Urinary bladder (tissue), 4 donors: Measurements from ENCODE around the gene ZNF692. TPM values are rescaled to one million over a fixed set of nuclear protein-coding genes. Genes with fewer than 3 reads are reported as not detected.

Experiments
- DNase-seq: peaks from one replicate; pipeline ENCODE4 v3.0.0-alpha.2; 2015; ENCODE audit errors: extremely low spot score
- H3K27ac ChIP-seq: one replicate; pipeline ENCODE4 v1.5.1; 2013; ENCODE audit warnings: low read depth, mild to moderate bottlenecking, moderate library complexity
- H3K36me3 ChIP-seq: one replicate; pipeline ENCODE4 v1.6.1; 2013; ENCODE audit warnings: mild to moderate bottlenecking, moderate library complexity; ENCODE audit not compliant: insufficient read depth
- H3K4me1 ChIP-seq: one replicate; pipeline ENCODE4 v1.6.1; 2013; ENCODE audit warnings: mild to moderate bottlenecking, moderate library complexity; ENCODE audit not compliant: insufficient read depth
- H3K4me3 ChIP-seq: one replicate; pipeline ENCODE4 v1.5.1; 2013; ENCODE audit warnings: low read depth, low read length
- WGBS: extraction: QIAGEN DNeasy Blood & Tissue Kit; methylation state at CpG from one replicate; pipeline ENCODE4 v1.1.7; 2013; 5-methylcytosine and 5-hydroxymethylcytosine counted together
- polyA plus RNA-seq: library from polyadenylated mRNA; stranded (reverse); fragments of 200-250 nt; gene quantifications from one replicate; pipeline ENCODE4 v1.2.3, GENCODE V29; 2013
- total RNA-seq: library from RNA; depleted of rRNA; stranded (reverse); fragments of >200 nt; gene quantifications from one replicate; pipeline ENCODE4 v1.2.3, GENCODE V29; 2014
- donor health status: healthy with polysubstance abuse.
- donor health status: healthy.

Gene ZNF692
- total RNA-seq, result 14.7 TPM
- polyA plus RNA-seq, result 40.8 TPM

GRCh38 chr1:248858891-248859889, at the start of gene ZNF692:
Gene ZNF692, minus strand, starts transcription at chr1:248859085. Its CDS starts 776 bp downstream, at chr1:248858309.
- H3K4me1 ChIP-seq, result peaks cover 2% of the 10 kb centered on the region
- peak within 1 kb of the TSS; percentile 83 for H3K27ac ChIP-seq
- H3K36me3 ChIP-seq, result no peaks in the 10 kb centered on the region
- peak; percentile 90 for DNase-seq
- peak within 1 kb of the TSS; percentile 49 for H3K4me3 ChIP-seq
- 4% methylated on average over 62 of the region's 62 CpGs for WGBS

GRCh38 chr1:248906753-248907661, 48.1 kb upstream of the ZNF692 start:
- peak overlapping the region; percentile 68 for H3K27ac ChIP-seq
- WGBS, result 20% methylated on average over 18 of the region's 18 CpGs
- H3K4me1 ChIP-seq, result no peaks in the 10 kb centered on the region
- peak overlapping the region; percentile 59 for H3K4me3 ChIP-seq
- H3K36me3 ChIP-seq, result no peaks in the 10 kb centered on the region
- DNase-seq, result no peak

- peak; percentile 85 for DNase-seq
These were observed 47.3 kb upstream of the ZNF692 start, which contains the start of gene PGBD2 for GRCh38 chr1:248906009-248906752. Gene PGBD2, plus strand, starts transcription at chr1:248906235. Its CDS starts 7,628 bp downstream, at chr1:248913863.

GRCh38 chr1:248905662-248906008, 46.8 kb upstream of the ZNF692 start:
- WGBS, result 28% methylated on average over 4 of the region's 4 CpGs
- Histone ChIP-seq H3K36me3 (no peaks in the 10 kb centered on the region), H3K27ac (peak overlapping the region; percentile 92), H3K4me1 (no peaks in the 10 kb centered on the region), H3K4me3 (peak overlapping the region; percentile 59)
- DNase-seq, result no peak

More at GRCh38 chr1:248906009-248906752, 47.3 kb upstream of the ZNF692 start, which contains the start of gene PGBD2:
- peak within 1 kb of the TSS; percentile 92 for H3K27ac ChIP-seq
- no peaks in the 10 kb centered on the region for H3K36me3 ChIP-seq
- peak within 1 kb of the TSS; percentile 59 for H3K4me3 ChIP-seq
- WGBS, result under 1% methylated on average over 80 of the region's 80 CpGs
- H3K4me1 ChIP-seq, result no peaks in the 10 kb centered on the region

- Histone ChIP-seq H3K4me3 (no peak overlapping the region), H3K4me1 (no peaks in the 10 kb centered on the region), H3K36me3 (no peaks in the 10 kb centered on the region), H3K27ac (no peak overlapping the region)
- 85% methylated on average over 3 of the region's 3 CpGs for WGBS
- no peak for DNase-seq
These were observed 45.7 kb upstream of the ZNF692 start for GRCh38 chr1:248904437-248905216.

- DNase-seq, result no peak
- Histone ChIP-seq H3K4me3 (no peak overlapping the region), H3K36me3 (no peaks in the 10 kb centered on the region), H3K27ac (no peak overlapping the region), H3K4me1 (no peaks in the 10 kb centered on the region)
- 77% methylated on average over 2 of the region's 2 CpGs for WGBS
These were observed 42.7 kb upstream of the ZNF692 start for GRCh38 chr1:248901578-248901977.

- WGBS, result 91% methylated on average over 1 of the region's 1 CpG
- Histone ChIP-seq H3K27ac (no peak overlapping the region), H3K4me1 (no peaks in the 10 kb centered on the region), H3K4me3 (no peak overlapping the region), H3K36me3 (no peaks in the 10 kb centered on the region)
- DNase-seq, result no peak
These were observed 41.8 kb upstream of the ZNF692 start for GRCh38 chr1:248900637-248901036.

GRCh38 chr1:248897412-248898337, 38.8 kb upstream of the ZNF692 start:
- DNase-seq, result no peak
- no peaks in the 10 kb centered on the region for H3K4me1 ChIP-seq
- no peak overlapping the region for H3K27ac ChIP-seq
- WGBS, result 33% methylated on average over 9 of the region's 9 CpGs
- no peak overlapping the region for H3K4me3 ChIP-seq
- H3K36me3 ChIP-seq, result no peaks in the 10 kb centered on the region

GRCh38 chr1:248894837-248895236, 36.0 kb upstream of the ZNF692 start:
- no peak for DNase-seq
- H3K4me1 ChIP-seq, result no peaks in the 10 kb centered on the region
- no peak overlapping the region for H3K27ac ChIP-seq
- no peak overlapping the region for H3K4me3 ChIP-seq
- H3K36me3 ChIP-seq, result no peaks in the 10 kb centered on the region

GRCh38 chr1:248892590-248892989, 33.7 kb upstream of the ZNF692 start:
- Histone ChIP-seq H3K4me3 (no peak overlapping the region), H3K4me1 (no peaks in the 10 kb centered on the region), H3K36me3 (no peaks in the 10 kb centered on the region), H3K27ac (no peak overlapping the region)
- 71% methylated on average over 1 of the region's 1 CpG for WGBS
- no peak for DNase-seq

- Histone ChIP-seq H3K4me3 (no peak overlapping the region), H3K36me3 (no peaks in the 10 kb centered on the region), H3K27ac (no peak overlapping the region), H3K4me1 (no peaks in the 10 kb centered on the region)
- WGBS, result 84% methylated on average over 2 of the region's 2 CpGs
- DNase-seq, result no peak
These were observed 32.9 kb upstream of the ZNF692 start for GRCh38 chr1:248891758-248892157.
